ENCODE data around the gene BBIP1.

BBIP1 gene

DNA sequence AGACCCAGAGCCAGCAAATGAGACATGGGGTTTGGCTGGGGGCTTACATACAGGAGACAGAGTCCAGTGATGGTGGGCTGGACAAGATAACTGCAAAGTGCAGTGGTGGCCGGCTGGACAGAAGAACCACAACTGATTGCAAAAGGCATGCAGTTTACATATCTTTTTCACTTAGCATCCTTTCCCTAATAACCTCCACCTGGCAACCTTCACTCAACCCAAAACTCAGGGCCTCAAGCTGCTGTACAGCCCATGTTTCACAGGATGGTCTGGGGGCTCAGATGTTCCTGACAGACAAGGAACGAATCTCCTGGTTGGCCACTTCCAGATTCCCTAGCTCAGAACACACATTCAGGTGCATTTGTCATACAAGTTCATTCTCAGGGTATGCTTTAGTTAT, 55.0 kb downstream of the BBIP1 start:
- DNase-seq (ENCODE audit: low read depth in 3 of 3): no peak

DNA sequence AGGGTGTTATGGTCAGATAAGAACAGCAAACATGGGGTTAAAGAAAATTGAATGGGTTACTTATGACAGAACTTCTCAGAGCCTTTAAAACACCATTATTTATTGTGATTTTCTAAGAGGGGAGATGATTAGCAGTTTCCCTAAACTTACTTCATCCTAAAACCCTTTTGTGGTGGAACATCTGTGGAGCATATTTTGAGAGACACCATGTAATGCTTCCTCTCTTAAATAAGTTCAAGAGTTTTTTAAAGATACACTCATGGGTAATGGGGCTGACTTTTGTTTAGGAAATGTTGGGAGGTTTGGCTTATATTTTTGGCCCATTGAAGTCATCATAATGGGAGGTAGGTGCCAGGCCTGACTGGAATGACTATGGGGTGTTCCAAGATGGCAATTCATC, 55.6 kb downstream of the BBIP1 start:
- no peak for DNase-seq (ENCODE audit: low read depth in 3 of 3)

DNA sequence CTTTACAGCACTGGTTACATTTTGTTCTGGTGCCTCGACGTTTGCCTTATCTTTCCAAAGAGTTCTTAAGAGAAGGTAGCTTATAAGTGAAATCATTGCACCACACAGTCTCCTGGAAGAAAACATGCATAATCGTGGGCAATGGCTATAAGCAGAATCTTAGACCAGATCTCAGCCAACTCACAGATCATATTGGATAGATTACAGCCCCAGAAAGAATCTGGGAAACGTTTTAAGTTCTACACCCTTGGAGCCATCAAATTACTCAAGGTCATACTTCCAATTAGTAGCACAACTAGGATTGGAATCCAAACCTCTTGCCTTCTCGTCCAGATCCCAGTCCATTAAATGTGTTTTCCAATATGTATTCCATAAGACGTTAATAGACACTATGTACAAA, 56.0 kb downstream of the BBIP1 start:
- no peak for DNase-seq (ENCODE audit: low read depth in 3 of 3)

DNA sequence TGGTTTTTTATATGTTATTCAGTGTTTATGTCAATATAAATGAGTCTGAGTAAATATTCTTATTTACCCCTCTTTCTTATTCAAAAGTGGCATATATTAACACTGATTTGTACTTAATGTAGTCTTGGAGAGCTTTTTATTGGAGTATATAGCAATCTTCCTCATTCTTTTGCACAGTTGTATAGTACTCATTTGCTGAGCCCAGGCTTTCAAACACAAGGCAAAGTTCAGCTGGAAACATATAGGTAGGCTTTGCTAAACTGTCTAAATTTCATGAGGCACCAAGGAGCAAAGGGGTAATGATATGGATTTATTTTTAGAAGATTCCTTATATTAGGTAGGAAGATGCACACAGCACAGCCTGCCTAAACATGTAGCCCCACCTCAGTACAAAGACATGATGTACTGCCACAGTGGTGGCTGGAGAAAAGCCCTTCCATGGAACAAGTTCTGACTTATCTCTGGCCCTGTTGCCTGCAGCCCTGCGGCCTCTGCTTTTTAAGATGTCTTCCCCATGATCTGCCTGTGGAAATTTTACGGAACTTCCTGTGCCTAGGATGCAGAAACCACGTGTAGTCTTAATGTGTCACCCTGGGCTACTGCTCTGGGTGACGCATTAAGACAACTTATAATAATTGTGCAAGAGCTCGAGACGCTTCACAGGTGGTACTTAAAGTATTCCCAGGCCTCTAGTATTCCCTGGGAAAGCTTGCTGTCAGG, 56.9 kb downstream of the BBIP1 start:
- no peak for DNase-seq (ENCODE audit: low read depth in 3 of 3)

DNA sequence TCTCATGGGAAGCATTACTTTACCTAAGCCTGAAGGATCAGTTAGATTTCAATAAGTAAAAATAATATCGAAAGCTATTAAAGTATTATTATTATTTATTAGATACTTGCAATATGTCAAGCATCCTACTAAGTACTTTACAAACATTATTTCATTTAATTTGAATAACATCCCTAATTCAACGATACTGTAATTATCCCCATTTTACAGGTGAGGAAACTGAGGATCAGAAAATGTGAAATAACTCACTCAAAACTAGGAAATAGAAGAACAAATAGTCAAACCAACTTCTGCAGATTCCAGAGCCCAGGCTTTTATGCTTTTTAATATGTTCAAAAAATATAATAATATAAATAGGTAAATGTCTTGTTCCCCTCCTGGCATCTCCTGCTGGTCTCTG, 57.5 kb downstream of the BBIP1 start:
- no peak for DNase-seq (ENCODE audit: low read depth in 3 of 3)

DNA sequence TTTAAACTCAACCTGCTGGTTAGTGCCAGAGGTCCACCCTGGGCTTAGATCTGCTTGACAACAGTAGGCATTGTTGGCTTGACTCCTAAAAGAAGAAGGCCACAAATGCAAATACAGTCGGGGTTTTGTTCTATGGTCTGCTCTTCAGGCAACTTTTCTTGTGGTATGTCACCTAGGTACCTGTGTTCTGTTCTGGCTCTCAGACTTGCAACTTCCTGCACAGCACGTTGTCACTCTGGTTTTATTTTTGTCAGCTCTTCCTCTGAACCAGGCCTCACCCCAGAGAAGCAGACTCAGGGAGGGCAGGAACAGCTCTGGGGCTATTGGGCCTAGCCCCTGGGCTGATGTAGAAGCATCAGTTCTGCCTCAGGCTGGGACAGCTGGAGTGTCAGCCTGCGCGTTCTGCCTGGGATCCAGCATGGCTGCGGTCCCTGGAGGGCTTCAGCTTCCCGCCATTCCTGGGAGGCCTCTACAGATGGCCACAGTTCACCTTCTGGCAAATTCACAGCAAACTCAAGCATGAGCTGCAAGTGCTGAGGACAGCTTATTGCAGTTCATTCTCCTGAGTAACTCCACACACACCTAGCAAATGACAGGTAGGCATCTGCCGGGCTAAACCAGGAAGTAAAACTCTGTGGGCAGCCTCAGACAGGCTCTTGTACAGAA, 58.3 kb downstream of the BBIP1 start:
- no peak for DNase-seq (ENCODE audit: low read depth in 3 of 3)

DNA sequence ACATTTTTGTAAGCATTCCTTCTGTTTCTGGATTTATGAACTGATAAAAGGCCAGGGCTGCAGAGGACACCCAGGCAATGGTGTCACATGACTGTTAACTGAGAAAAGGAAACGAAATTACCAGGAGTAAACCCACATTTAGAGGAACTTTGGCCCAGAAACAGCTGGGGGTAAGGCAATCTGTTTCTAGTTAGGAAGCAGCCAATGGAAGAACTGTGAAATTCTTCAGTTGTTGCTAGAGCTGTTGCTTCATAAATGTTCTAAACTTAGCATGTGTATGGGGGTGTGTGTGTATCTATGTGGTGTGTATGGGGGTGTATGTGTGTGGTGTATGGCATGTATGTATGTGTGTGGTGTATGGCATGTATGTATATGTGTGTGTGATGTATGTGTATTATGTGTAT, 59.0 kb downstream of the BBIP1 start:
- DNase-seq (ENCODE audit: low read depth in 3 of 3): no peak

DNA sequence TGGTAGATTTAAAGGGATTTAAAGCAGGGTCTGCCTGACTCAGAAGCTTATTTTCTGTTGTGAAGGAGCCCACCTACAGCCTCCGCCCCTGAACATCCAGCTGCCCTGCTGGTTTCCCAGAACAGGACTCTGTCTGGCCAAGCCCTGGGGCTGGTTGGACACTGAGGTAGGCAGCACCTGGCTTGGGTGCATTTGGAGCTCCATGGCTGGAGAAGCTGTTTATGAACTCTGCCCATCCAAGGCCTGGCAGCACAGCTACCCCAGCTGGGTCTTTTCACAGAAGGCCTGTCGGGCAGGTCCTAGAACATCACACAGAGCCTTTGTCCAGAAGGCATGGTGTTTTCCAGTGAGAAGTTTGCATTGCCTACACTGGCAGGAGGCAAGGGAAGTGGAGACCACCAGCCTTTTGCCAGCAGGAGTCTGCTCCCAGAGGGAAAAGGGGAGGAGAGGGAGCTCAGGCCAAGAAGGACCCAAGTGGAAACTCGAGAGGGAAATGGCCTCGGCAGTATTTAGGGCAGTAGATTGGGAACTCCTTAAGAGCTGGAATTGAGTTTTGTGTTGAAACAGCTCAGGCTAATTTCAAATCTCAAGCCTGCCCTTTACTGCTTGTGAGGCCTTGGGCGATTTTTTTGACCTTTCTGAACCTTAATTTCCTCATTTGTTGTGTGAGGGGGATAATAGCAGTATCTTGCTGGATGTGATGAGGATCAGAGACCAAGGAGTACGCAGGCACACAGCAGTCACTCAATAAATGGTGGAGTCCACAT, 59.6 kb downstream of the BBIP1 start:
- no peak for DNase-seq (ENCODE audit: low read depth in 3 of 3)

DNA sequence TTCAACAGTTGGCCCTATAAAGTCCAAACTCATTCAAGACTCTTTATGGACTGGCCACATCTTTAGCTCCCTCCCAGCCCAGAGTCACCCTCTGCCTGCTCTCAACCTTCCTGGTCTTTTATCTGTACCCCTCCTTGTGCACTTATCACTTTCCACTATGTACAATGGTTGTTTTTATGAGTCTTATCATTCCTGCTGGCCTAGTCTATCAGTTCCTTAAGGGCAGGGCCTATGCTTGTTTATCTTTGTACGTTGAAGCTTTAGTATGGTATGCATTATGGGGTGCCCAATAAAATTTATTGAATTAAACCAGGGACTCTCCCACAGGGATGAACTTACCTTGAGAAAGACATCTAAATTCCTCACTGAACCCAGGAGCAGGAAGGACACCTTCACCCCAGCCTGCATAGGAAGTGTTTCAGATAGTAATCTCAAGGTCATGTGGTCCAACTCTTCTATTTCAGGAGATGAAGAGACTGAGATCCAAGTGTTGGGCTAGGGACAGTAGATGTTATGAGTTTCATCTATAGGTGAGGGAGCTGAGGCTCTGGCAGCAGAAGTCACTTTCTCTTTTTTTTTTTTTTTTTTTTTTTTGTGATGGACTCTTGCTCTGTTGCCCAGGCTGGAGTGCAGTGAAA, 60.6 kb downstream of the BBIP1 start:
- DNase-seq (ENCODE audit: low read depth in 3 of 3): no peak

DNA sequence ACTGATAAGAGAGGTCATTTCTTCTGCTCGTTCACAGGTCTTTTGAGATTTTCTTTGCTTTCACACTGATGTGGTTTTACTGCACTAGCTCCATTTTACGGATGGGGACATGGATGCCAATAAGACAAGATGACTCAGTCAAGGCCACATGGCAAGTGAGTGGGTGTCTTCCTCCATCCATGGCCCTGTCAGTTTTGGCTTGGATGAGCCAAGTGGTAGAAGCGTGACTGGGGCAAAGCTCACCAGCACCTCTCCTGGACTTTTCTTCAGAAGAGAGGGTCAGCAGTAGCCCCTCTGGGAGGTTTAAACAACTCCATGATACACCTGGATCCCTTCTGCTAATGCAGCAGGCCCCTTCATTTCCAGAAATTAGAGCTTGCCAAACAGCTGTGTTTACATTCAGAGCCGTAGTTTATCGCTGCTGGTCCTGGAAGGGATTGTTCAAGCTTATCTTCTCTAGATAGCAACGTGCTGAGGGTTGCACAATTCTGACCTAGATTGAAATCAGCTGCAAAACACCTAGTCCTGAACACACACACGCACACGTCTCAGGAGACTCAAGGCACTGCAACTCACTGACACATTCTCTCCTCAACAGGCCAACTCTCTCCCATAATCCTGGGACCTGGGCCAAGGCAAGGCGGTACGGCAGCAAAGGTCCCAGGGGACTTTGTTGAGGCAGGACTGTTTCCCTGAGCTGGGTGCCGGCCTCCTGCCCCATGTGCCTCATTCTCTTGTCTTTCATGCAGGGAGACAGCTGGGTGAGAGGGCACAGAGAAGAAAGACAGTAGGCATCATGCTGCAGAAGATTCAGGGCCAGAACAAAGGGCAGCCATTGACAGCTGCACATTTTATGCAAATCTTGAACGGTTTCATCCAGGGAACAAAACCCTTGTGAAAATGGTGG, 61.5 kb downstream of the BBIP1 start:
- no peak for DNase-seq (ENCODE audit: low read depth in 3 of 3)

DNA sequence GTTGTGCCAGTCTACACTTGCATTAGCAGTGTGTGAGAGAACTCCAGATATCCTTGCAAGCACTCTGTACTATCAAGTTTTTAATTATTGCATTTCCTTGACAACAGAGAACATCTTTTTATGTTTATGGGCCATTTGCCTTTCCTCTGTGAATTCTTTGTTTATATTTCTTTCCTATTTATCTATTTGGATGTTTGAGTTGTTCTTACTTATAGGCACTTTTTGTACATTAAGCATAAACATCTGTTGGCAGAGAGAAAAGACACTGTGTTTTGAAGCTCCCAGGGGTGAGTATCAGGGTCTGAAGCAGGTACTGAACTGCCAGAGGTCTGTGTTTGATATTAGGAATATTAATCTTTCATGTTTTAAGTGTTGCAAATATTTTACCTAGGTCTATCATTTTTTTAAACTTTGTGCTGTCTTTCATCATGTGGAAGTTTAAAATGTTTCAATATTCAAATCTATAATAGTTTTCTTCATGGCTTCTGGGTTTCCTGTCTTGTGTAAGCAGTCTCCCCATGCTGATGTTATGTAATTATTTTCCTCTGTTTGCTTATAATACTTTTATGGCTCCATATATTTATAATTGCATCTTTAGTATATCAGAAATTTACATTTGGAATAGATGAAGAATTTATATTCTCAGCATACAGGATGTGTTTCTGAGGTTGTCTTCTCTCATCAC, 64.9 kb downstream of the BBIP1 start:
- no peak for DNase-seq (ENCODE audit: low read depth in 3 of 3)

DNA sequence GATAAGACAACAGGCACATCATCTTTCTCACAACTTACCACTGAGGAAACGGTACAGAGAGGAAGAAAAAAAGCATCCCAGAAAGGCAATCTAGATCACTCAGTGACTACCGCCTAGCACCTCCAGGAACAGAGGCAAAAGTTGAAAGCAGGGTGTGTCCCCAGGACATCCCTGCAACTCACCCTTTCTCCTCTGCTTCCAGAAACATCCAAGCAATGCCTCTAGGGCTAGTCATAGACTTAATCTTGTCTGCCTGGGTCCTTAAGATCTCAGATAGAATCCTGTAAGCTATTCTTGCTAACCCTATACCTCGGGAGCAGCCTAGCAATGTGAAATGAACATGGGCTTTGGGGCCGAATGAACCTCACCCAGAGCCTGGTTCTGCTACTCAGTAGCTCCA, 66.0 kb downstream of the BBIP1 start:
- no peak for DNase-seq (ENCODE audit: low read depth in 3 of 3)

DNA sequence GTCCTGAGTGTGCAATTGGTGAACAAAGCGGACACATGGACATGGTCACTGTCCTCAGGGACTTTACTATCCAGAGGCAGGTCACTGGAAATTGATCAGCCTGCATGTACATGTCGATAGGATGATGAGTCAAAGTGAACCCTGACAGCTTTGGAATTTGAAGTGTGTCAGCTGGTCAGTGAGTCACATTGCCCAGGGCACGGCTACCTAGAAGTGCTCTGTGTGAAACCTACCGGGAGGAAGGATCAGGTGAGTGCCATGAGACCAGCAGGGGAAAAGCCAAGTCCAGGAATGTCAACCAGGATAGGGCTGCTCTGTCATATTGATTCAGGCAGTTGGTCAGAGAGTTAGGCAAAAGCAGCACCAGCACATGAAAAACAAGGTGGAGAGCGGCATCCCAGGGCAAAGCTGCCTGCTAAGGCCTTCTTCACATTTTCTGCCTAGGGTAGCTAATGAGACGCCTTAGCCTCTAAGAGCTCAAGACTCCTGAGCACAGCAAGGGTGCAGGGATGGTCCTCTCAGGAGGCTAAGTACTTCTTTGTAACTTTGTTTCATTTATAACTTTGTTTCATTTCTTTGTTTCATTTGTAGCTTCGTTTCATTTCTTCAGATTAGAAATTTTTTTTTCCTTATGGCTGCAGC, 66.6 kb downstream of the BBIP1 start:
- peak in 1 of 3 experiments; percentile 44 for DNase-seq (ENCODE audit: low read depth in 3 of 3)

DNA sequence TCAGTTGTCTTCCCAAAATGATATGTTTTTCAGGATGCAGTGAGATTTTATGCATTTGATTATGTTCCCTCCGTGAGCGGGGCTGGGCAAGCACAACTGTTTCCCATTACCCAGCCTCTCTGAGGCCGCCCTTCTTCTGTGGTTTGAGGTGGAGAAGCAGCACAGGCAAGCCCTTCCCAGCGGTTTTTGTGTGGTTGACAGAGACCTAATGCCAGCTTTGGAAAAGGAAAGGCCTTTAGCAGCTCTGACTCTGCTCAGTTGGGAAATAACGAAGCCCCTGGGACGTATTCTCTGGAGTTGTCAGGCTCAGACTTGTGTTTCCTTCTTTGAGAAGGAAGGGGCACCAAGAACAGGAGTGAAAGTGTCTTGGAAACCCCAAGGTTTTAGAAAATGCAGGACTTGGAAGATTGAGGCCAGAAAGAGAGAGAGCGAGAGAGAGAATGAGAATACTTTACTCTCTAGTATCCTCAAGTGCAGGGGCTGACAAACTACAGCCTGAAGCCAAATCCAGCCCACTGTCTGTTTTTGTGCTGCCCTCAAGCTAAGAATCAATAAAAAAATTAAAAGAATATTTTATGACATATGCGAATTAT, 67.9 kb downstream of the BBIP1 start:
- DNase-seq (ENCODE audit: low read depth in 3 of 3): no peak

DNA sequence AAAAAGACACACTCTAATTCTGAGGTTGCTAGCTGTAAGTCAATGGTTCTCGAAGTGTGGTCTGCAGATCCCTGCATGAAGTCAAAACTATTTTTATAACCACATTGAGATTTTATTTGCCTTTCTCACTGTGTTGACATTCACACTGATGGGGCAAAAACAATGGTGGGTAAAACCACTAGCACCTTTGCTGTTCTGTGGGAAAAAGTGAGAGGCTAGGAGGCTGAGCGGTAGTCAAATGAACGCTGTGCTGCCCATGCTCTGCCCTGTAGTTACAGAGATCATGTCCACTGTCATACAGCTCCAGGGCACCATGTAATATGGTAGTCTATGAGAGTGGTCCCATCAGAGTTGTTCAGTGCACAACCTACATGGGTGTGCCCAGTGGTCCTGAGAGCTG, 68.9 kb downstream of the BBIP1 start:
- no peak for DNase-seq (ENCODE audit: low read depth in 3 of 3)

All from stimulated activated CD4-positive, alpha-beta T cell treated with anti-CD3 and anti-CD28 coated beads, TNF-alpha, amount 100 ng/mL, for 24 hours (primary cell).